Omental fat pad (tissue), 4 donors: ENCODE measurements around the gene RLIM. TPM values are rescaled to one million over a fixed set of nuclear protein-coding genes. Genes with fewer than 3 reads are reported as not detected.

ENCODE experiments used
- ATAC-seq: fragments of 150-250 bp; one replicate; pipeline ENCODE4 v1.9.1; 2016; ENCODE audit warnings: mild to moderate bottlenecking, moderate library complexity; ENCODE audit not compliant: low FRiP score
- DNase-seq: peaks from one replicate; pipeline ENCODE4 v3.0.0-alpha.2; 2019; ENCODE audit warnings: low spot score
- CTCF ChIP-seq, 3 donors: fragments of 450-650 bp; IDR thresholded peaks; one replicate each; pipeline ENCODE4 v1.5.1; 2016 to 2017; ENCODE audit warnings: antibody characterized with exemption in 3 of 3, mild to moderate bottlenecking in 3 of 3, moderate library complexity in 2 of 3
- total RNA-seq, 4 donors: library from RNA; depleted of rRNA; stranded (reverse); fragments of >200 nt; gene quantifications; one replicate each; pipeline ENCODE4 v1.1.0, GENCODE V29; 2016

The RLIM gene
- total RNA-seq, 4 donors from 2014 or later, result 25.7 to 62.2 (median 35.5) TPM

DNA sequence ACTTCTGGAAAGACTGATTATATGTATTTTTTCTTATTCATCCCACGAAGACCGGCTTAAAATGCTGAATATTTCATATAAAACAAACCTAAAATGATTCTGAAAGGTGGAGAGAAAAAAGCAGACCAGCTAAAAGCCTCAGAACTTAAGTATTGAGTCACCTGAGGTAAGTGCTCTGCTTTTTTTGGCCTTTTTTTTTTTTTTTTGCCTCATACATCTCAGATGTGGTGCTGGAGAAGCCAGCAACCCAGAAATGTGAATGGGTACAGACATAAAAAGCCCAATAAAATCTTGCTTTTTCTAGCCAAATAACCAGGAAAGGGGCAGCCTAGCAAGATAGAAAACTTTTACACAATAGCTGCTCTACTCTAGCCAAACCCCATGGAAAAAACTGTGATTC lies 57.0 kb downstream of the RLIM start:
- DNase-seq (no peak), ATAC-seq (no peak)
- TF ChIP-seq CTCF (IDR thresholded peaks at IDR 0.05), result no peak

- no peak for DNase-seq
- ATAC-seq, result no peak
Observed at GRCh38 chrX:74551934-74552333, 62.5 kb downstream of the RLIM start.

DNA sequence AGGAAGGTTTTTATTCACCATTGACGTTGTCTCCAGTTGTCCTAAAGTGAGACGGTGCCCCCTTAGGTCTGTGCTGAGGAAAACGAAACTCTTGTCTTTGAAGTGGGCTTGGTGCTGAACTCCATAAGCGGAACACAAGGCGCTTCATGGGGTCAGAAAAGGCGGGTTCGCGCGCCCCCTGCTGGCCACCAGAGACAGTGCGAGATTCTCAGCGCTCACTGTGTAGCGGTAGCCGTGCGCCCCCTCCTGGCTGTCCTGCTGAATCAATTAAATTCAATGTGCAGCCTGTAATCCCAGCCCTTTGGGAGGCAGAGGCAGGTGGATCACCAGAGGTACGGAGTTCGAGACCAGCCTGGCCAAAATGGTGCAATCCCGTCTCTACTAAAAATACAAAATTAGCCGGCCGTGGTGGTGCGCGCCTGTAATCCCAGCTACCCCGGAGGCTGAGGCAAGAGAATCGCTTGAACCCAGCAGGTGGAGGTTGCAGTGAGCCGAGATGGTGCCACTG lies 64.1 kb downstream of the RLIM start:
- peak; percentile 89 for ATAC-seq
- TF ChIP-seq CTCF (IDR thresholded peaks at IDR 0.05), result peak in 2 of 3 donors; percentile 95 to 98
- peak; percentile 79 for DNase-seq

More at GRCh38 chrX:74551934-74552333, 62.5 kb downstream of the RLIM start:
- TF ChIP-seq CTCF (IDR thresholded peaks at IDR 0.05), result no peak

DNA sequence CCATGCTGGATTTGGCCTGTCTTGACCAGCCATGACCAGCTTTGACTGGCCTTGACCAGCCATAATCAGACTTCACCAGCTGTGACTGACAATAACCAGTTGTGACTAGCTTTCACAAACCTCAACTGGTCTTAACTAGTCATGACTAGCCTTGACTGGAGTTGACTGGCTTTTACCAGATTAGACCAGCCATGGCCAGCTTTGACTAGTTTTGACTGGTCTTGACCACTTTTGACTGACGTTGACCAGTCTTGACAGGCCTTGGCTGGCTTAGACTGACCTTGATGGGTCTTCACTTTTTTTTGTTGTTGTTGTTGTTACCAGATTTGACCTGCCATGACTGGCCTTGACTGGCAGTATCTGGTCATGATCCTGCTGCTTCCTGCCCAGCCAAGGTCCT lies 67.4 kb downstream of the RLIM start:
- DNase-seq (no peak), ATAC-seq (no peak)

DNA sequence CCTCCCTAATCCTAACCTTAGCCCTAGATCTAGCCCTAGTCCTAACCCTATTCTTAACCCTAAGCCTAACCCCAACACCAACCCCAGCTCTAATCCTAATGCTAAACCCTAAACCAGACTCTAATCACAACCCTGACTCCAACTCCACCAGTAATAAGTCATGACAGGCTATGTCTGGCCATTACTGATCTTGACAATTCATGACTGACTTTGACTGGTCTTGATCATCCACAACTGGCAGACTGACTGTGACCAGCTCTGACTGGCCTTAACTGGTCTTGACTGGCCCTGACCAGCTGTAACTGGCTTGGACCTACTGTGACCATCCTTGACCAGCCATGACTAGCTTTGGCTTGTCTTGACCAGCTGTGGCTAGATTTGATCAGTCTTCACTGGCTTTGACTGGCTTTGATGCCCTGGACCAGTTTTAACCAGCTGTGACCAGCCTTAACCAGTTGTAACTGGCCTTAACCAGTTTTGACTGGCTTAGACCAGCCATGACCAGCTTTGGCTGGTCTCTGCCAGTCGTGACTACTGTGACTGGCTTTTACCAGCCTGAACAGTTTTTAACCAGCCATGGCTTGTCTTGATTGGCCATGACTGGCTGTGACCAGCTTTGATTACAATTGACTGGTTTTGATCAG lies 68.4 kb downstream of the RLIM start:
- DNase-seq (no peak), ATAC-seq (no peak)
- TF ChIP-seq CTCF (IDR thresholded peaks at IDR 0.05), result no peak

More for the DNA sequence above, 67.4 kb downstream of the RLIM start:
- TF ChIP-seq CTCF (IDR thresholded peaks at IDR 0.05), result no peak

DNA sequence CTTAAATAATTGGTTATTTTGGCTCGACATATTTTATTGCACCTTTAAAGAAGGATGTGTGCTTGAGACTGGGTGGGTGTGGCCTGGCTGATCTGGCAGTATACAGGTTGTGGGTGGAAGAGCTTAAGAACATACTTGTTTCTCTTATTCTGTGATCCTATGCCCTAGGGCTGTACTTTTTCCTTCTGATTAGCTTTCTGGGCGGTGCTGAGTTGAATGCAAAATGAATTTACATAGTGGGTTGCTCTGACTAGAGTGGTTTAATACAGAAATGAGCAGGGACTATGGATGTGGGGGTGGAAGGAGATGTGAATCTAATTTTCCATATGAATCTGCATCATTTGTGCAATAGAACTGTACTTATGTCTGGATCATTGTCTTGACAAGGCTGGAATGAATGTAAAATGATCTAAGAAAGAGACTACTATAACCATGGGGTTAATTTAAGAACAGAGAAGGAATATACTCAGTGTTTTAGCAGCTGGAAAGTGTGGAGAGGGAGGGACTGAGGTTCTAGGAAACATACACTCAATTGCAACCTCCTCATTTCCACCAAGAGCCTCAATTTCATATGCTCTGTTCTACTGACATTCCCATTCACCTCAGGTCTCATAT lies 73.7 kb downstream of the RLIM start:
- DNase-seq, result no peak
- TF ChIP-seq CTCF (IDR thresholded peaks at IDR 0.05), result no peak
- no peak for ATAC-seq
